Activated CD4-positive, CD25-positive, alpha-beta regulatory T cell (primary cell): ENCODE results near the gene NEDD9.
A peak's percentile ranks its signal among the peaks of the same experiment; 100 is the strongest.

Experiments used
- DNase-seq, 4 experiments: peaks; one replicate each; lab custom pipeline; 2025; lab: John Stamatoyannopoulos, UW

The NEDD9 gene

DNA sequence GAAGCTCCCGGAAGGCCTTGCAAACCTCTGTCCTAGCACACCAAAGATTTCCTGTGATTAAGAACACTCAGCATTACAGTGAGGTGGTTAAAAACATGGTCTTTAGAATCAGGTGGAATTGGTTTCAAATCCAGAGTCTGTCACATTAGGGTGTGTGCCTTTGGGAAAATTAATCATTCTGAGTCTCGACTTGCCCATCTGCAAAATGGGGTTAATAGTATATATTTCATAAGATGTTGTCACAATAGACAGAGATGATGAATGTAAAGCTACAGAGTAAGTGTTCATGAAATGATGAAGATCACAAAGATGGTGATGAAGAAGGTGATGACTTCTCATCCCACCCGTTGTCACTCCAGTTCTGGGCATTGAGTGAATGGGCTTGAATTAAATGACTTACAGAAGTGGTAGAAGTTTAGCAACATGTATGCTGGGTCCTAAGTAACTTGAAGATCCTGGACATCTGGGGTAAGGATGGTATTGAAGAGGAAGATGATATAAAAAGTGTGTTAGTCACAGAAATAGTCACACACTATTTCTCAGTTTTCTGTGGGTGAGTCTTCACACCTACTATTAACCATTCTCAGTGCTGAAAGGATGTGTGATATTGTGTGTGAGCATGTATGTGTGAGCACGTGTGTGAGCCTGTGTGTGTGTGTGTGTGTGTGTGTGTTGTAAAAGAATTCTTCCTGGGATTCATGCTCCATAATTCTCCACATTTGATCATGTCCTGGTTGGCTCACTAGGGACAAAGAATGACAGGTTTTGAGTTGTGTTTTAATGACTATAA lies 28.0 kb upstream of the NEDD9 start:
- no peak for DNase-seq

DNA sequence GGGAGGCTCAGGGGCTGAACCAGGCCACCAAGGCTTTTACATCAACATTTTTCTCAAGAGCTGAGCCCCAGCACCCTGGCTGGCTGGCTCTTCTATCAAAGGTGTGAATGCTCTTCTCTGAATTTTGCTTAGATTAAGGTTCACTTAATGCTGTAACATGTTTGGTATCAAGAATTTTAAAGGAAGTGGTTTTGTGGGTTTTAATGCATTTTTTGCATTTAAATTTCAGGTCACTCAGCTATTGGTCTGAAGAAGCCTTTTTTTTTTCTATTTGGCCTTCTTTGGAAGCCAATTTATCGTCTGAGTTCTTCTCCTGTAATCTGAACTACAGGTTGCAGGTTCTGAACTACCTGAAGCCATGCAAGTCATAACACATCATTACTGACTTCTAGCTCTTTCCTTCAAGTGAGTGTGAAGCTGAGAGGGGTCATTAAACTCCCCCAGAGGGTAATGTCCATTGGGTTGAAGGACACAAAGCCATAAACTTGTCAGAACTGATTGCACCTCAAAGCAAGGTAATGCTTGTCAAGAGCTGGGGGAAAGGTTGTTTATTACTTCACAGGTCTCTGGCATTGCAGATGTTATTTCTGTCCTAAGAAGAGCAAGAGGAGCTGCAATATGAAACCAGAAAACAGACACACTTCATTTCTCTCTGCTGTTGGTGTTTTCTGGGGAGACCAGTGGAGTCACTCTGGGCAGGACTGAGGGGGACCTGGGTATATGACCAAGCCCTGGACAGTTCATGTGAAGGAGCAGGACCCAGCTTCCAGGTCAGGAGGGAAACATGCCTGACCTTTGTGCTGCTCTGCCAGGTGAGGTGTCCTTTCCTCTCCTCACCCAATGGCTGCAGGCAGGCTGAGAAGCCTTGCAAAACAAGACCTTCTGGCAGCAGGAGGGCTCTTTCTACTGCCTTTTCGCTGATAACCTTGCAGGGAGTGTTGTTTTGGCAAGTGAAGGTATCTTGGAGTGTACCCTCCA lies 26.1 kb upstream of the NEDD9 start:
- peak in 2 of 4 experiments; percentile 5 to 27 for DNase-seq

- no peak for DNase-seq
Measured at GRCh38 chr6:11255610-11256009, 23.1 kb upstream of the NEDD9 start.

DNA sequence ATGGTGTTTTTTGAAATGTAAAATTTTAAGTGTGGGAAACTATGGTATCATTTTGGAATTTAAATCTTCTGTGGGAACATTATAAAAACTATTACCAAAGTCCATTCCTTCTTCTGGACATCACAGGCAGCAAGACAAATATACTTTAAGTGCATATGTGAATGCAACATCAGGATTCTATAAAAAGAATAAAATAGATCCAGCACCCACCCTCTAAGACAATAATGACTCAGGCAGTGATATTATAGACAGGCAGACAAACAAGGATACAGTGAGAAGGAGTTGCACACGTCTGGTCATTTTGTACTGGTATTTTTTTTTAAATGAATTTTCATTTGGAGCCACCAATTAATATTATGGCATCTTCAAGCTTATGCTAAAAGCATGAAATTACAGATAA lies 21.1 kb upstream of the NEDD9 start:
- no peak for DNase-seq

DNA sequence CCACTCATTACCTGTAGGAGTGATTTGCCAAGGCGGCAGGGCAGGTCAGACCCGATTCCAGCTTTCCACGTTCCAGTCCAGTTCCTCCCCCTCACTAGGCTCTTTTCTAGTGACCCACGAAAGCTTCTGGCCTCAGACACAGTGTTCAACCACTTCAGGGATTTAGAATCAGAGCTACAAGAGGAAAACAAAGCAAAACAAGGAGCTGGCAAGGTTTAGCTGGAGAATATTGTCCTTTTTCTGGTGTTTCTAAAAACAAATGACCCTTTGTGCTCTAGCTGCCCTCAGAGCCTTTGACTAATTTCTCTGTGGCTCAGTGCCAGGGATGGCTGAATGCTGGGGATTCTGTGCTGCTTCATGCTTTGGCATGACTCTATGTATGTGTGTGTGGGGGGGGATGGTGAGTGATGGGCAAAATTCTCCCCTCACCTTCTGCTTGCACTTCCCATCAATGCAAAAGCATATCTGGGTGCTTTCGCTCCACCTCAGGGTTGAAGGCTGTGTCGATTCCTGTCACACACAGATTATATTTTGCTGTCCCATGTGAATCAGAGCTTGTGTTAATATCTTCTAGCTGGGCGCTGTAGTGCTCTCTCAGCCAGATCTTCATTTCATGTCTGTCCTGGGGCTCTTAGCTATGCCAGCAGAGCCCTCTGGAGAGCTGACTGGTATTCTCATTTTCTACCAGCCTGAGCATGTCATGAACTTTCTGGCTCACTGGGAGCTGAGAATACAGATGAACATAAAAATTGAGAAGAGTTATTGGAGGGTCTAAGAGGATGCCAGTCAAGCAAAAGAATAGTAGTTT lies 19.3 kb upstream of the NEDD9 start:
- no peak for DNase-seq

DNA sequence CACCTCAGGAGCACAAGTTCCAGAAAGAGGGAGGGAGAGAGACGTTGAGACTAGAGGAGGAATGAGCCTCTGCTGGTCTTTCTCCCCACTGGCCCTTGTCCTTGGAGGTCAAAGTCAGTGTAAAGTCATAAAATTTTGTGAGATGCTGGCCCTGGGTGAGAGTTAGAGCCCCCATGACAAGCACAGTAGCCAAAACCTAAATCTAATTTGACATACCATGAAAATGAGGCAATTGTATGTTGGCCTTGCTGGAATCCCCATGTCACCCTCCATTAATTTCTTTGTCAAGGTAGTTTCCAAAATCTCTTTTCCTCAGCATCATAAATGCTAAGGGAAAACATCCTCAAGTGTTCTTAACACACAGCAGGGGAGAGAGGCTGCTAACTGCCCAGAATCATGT lies 17.6 kb upstream of the NEDD9 start:
- DNase-seq, result no peak

- no peak for DNase-seq
Measured at GRCh38 chr6:11248974-11249761, 16.7 kb upstream of the NEDD9 start.

DNA sequence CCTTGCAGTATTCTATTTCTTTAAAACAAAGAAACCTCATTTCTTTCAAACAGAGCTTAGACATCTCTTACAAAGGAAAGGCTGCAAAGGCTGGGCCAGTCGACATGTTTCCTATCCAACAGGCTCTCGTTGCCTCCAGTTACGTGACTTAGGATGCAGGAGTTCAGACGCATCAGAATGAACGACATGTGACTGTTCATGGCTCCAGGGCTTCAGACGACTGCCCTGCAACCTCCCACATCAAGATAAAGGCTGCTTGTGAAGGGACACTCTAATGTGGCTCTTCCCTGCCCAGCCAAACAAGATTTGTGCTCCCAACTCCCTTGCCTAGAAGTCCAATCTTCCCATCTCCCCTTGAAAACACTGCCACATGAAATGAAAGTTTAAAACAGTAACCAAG lies 14.3 kb upstream of the NEDD9 start:
- no peak for DNase-seq

GRCh38 chr6:11245381-11246256 lies 13.2 kb upstream of the NEDD9 start:
- no peak for DNase-seq

DNA sequence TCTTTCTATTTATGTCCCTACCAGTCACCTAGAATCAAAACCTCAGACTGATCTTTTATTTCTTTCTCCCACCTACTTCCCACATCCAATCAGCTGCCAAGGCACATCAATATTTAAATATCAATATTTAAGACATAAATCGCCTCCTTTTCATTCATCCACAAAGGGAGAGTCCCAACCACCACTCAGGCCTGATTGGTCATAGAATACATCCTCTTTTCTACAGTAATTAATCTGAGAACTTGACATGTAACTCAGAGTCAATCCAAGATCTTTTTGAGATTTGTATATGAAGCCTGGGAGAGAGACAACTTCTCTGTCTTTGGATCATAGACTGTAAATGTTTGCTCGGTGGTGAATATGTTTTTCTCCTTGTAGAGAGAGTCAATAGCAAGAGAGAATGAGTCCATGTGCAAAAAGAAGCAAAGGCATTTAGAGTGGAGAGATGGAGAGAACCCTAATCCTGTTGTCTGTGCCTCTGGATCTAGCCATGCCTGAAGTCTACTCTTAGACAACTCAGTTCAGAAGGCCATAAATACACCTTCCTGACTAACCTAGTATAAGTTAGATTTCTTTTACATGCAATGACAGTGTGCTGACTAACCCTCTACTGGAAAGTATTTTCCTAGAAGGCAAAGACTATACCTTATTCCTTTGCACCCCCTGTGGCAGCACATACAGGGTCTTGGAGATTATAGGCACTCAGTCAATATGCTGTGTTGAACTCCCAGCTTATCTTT lies 12.1 kb upstream of the NEDD9 start:
- DNase-seq, result no peak

- no peak for DNase-seq
Measured at GRCh38 chr6:11243861-11244260, 11.4 kb upstream of the NEDD9 start.

- no peak for DNase-seq
Measured at GRCh38 chr6:11242711-11243110, 10.2 kb upstream of the NEDD9 start.

- DNase-seq, result no peak
Measured at GRCh38 chr6:11241793-11242201, 9.3 kb upstream of the NEDD9 start.

DNA sequence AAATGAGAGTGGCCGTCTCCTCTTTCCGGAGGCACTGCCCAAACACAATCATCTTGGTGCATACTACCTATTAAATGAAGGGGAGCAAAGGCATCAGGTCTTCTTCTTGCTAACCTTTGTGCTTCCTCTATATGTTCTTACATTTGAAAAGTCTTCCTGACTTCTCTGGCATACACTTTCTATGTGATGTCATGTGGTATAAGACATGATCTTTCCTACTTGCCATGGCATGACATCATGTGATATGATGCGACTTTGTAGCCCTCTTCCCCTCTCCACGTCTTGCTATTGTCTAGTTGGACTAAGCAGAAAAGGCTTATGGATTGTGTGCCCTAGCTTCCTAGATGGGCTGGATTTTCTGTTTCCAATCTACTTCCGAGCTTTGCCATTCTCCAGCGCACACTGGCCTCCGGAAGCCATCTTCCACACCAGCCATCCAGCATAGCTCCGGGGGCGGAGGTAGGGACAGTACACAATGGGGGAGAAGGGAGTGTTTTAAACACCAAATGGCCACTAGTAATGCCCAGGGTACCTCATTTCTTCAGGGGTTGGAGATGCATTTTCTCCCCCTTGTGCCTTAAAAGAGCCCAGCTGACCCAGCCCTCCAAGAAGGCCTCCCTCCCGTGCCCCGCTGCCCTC lies 8.8 kb upstream of the NEDD9 start:
- DNase-seq, result no peak

- no peak for DNase-seq
Measured at GRCh38 chr6:11237956-11238355, 5.5 kb upstream of the NEDD9 start.

DNA sequence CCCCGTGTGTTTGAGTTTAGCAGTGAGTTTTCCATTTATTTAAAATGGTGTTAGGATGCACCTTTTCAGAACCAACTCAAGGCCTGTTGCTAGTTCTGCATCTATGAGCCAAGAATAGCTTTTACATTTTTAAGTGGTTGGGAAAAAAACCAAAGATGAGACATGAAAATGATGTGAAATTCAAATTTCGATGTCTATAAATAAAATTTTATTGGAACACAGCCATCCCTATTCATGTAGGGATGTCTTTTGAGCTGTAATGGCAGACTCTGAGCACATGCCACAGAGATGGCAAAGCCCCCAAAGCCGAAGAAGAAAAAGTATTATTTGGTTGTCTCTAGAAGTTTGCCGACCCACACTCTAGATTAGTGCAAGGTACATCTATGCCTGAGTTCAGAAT lies 5.0 kb upstream of the NEDD9 start:
- no peak for DNase-seq

DNA sequence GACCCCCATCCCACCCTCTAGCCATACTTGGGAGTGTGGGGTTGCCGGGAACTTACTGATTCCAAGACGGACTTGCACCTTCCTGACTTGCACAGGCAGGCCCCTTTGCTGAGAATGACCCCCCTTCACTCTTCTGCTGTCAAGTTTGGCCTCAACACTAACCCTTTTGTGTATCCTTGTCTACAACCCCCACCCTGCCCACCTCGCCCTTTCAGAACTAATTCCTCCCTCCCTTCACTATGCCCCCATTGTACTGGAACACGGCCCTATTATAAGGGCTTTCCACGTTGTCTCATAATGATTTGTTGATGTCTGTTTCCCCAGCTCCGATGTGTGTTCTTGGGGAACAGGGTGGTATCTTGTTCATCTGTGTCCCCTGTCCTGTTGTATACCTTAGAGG lies 4.4 kb upstream of the NEDD9 start:
- DNase-seq, result no peak

DNA sequence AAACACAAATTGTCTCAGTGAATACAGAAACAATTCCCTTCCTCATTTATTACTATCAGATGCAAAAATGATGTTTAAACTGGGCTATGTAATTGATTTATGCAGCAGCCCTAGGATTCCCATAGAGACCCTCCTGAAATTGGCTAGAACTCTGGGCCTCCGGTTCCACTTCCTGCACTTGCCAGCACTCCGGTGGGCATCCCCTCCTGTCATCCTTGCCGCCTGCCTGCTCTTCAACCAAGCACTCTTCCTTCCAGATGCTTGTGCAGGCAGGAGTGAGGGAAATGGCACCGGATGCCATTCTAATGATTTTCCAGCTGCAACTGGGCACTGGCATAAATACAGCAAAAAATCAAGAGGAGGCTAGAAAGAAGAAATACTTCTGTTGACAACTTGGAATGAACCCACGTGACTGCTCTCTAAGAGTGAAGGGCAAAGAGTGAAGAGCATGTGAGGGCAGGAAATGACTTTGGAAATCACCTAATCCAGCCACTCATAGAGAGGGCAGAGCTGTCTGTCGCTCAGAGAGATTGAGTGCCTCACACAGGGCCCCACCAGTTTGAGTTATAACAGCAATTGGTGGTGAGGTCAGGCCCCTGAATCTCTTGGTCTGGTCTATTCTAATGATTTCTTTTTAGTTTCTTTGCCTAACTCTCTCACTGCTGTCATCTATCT lies 3.7 kb upstream of the NEDD9 start:
- DNase-seq, result peak in 1 of 4 experiments; percentile 20

DNA sequence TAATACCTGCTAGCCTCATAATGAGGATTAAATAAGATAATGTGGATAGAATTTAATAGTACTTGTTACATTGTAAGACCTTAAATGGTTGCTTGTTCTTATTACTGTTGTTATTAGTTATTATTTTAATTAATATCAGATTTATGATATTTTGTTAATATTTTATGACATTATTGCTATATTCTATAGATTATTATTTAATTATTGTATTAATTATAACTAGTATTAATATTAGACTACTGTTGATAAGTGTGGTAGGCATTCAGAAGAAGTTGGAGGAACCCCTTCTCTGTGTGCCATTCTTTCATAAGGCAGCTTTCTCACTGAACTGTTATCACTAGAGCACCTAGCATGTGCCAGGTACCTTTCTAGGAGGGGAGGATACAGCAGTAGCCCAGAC lies 2.6 kb upstream of the NEDD9 start:
- no peak for DNase-seq
